Liver (tissue), 3 donors: ENCODE measurements around the gene ST6GALNAC3.

Source experiments
- FOXA1 ChIP-seq: IDR thresholded peaks from 2 replicates; pipeline ENCODE4 v1.6.1; 2016; ENCODE audit warnings: antibody characterized with exemption
- GABPA ChIP-seq, 2 donors: IDR thresholded peaks in 1 of 2; conservative IDR thresholded peaks in 1 of 2; 2 replicates each; pipeline ENCODE4 v1.6.1; 2016; ENCODE audit warnings: antibody characterized with exemption in 2 of 2, mild to moderate bottlenecking in 1 of 2, moderate library complexity in 1 of 2
- HNF4G ChIP-seq: IDR thresholded peaks from 2 replicates; pipeline ENCODE4 v1.6.1; 2016; ENCODE audit warnings: antibody characterized with exemption
- JUND ChIP-seq, 2 donors: IDR thresholded peaks; 2 replicates each; pipeline ENCODE4 v1.6.1; 2016; ENCODE audit warnings: antibody characterized with exemption in 2 of 2
- RAD21 ChIP-seq, 2 donors: IDR thresholded peaks; 2 replicates each; pipeline ENCODE4 v1.6.1; 2016; ENCODE audit warnings: antibody characterized with exemption in 2 of 2, mild to moderate bottlenecking in 2 of 2
- RXRA ChIP-seq, 2 donors: IDR thresholded peaks; 2 replicates each; pipeline ENCODE4 v1.6.1; 2017 to 2018; ENCODE audit warnings: antibody characterized with exemption in 2 of 2, mild to moderate bottlenecking in 1 of 2
- TAF1 ChIP-seq: conservative IDR thresholded peaks from 2 replicates; pipeline ENCODE4 v1.6.1; 2016; ENCODE audit warnings: antibody characterized with exemption, mild to moderate bottlenecking
- TF ChIP-seq, protein P1 (sequence below): IDR thresholded peaks from 2 replicates; pipeline ENCODE4 v1.6.1; 2016; ENCODE audit warnings: antibody characterized with exemption
- TF ChIP-seq, protein P2 (sequence below): fragments of 150-350 bp; IDR thresholded peaks from 2 replicates; pipeline ENCODE4 v1.5.1; 2017; ENCODE audit warnings: improper control_type of control experiment, low read depth, low read length; ENCODE audit not compliant: missing input control
- TF ChIP-seq, protein P3 (sequence below): IDR thresholded peaks from 2 replicates; pipeline ENCODE4 v1.6.1; 2016; ENCODE audit warnings: antibody characterized with exemption, mild to moderate bottlenecking
- TF ChIP-seq, protein P4 (sequence below): IDR thresholded peaks from 2 replicates; pipeline ENCODE4 v1.6.1; 2016; ENCODE audit warnings: antibody characterized with exemption
- donor health status: healthy.
- donor health status: healthy.

DNA sequence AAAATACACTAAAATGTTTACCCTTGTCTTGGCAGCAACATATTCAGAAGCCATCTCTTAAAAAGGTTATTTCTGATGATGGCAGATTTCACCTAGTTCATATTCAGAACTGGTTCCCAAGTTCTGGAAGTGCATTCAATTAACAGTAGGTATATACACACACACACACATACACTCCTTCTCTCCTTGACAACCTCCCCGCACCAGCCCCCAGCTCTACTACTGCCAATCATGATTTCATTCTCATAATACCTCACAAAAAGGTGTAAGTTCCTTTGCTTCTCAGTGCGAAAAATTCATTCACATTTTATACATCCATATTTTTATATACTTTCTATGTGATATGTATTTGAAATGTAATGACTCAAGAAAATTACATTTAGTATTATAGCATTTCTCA lies 564.6 kb downstream of the ST6GALNAC3 start:
- TF ChIP-seq RAD21 (IDR thresholded peaks at IDR 0.05) (no peak), HNF4G (no peak), GABPA (IDR thresholded peaks at IDR 0.05 in 1 of 2, conservative IDR thresholded peaks at IDR 0.05 in 1 of 2) (no peak), RXRA (IDR thresholded peaks at IDR 0.05) (no peak), JUND (IDR thresholded peaks at IDR 0.05) (no peak), FOXA1 (no peak), TAF1 (no peak)
- TF ChIP-seq, protein P1, sequence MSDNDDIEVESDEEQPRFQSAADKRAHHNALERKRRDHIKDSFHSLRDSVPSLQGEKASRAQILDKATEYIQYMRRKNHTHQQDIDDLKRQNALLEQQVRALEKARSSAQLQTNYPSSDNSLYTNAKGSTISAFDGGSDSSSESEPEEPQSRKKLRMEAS: no peak
- TF ChIP-seq, protein P2, sequence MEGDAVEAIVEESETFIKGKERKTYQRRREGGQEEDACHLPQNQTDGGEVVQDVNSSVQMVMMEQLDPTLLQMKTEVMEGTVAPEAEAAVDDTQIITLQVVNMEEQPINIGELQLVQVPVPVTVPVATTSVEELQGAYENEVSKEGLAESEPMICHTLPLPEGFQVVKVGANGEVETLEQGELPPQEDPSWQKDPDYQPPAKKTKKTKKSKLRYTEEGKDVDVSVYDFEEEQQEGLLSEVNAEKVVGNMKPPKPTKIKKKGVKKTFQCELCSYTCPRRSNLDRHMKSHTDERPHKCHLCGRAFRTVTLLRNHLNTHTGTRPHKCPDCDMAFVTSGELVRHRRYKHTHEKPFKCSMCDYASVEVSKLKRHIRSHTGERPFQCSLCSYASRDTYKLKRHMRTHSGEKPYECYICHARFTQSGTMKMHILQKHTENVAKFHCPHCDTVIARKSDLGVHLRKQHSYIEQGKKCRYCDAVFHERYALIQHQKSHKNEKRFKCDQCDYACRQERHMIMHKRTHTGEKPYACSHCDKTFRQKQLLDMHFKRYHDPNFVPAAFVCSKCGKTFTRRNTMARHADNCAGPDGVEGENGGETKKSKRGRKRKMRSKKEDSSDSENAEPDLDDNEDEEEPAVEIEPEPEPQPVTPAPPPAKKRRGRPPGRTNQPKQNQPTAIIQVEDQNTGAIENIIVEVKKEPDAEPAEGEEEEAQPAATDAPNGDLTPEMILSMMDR: no peak
- TF ChIP-seq, protein P3, sequence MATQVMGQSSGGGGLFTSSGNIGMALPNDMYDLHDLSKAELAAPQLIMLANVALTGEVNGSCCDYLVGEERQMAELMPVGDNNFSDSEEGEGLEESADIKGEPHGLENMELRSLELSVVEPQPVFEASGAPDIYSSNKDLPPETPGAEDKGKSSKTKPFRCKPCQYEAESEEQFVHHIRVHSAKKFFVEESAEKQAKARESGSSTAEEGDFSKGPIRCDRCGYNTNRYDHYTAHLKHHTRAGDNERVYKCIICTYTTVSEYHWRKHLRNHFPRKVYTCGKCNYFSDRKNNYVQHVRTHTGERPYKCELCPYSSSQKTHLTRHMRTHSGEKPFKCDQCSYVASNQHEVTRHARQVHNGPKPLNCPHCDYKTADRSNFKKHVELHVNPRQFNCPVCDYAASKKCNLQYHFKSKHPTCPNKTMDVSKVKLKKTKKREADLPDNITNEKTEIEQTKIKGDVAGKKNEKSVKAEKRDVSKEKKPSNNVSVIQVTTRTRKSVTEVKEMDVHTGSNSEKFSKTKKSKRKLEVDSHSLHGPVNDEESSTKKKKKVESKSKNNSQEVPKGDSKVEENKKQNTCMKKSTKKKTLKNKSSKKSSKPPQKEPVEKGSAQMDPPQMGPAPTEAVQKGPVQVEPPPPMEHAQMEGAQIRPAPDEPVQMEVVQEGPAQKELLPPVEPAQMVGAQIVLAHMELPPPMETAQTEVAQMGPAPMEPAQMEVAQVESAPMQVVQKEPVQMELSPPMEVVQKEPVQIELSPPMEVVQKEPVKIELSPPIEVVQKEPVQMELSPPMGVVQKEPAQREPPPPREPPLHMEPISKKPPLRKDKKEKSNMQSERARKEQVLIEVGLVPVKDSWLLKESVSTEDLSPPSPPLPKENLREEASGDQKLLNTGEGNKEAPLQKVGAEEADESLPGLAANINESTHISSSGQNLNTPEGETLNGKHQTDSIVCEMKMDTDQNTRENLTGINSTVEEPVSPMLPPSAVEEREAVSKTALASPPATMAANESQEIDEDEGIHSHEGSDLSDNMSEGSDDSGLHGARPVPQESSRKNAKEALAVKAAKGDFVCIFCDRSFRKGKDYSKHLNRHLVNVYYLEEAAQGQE: no peak
- TF ChIP-seq, protein P4, sequence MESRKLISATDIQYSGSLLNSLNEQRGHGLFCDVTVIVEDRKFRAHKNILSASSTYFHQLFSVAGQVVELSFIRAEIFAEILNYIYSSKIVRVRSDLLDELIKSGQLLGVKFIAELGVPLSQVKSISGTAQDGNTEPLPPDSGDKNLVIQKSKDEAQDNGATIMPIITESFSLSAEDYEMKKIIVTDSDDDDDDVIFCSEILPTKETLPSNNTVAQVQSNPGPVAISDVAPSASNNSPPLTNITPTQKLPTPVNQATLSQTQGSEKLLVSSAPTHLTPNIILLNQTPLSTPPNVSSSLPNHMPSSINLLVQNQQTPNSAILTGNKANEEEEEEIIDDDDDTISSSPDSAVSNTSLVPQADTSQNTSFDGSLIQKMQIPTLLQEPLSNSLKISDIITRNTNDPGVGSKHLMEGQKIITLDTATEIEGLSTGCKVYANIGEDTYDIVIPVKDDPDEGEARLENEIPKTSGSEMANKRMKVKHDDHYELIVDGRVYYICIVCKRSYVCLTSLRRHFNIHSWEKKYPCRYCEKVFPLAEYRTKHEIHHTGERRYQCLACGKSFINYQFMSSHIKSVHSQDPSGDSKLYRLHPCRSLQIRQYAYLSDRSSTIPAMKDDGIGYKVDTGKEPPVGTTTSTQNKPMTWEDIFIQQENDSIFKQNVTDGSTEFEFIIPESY: no peak
